GM21723 (cell line): ENCODE results near the gene FTO.

Experiments
- ATAC-seq: cut with Tn5 transposase; IDR thresholded peaks from one replicate; pipeline ENCODE4 v1.9.1; 2021; ENCODE audit warnings: mild to moderate bottlenecking, moderate library complexity; ENCODE audit not compliant: unreplicated experiment

Gene FTO

DNA sequence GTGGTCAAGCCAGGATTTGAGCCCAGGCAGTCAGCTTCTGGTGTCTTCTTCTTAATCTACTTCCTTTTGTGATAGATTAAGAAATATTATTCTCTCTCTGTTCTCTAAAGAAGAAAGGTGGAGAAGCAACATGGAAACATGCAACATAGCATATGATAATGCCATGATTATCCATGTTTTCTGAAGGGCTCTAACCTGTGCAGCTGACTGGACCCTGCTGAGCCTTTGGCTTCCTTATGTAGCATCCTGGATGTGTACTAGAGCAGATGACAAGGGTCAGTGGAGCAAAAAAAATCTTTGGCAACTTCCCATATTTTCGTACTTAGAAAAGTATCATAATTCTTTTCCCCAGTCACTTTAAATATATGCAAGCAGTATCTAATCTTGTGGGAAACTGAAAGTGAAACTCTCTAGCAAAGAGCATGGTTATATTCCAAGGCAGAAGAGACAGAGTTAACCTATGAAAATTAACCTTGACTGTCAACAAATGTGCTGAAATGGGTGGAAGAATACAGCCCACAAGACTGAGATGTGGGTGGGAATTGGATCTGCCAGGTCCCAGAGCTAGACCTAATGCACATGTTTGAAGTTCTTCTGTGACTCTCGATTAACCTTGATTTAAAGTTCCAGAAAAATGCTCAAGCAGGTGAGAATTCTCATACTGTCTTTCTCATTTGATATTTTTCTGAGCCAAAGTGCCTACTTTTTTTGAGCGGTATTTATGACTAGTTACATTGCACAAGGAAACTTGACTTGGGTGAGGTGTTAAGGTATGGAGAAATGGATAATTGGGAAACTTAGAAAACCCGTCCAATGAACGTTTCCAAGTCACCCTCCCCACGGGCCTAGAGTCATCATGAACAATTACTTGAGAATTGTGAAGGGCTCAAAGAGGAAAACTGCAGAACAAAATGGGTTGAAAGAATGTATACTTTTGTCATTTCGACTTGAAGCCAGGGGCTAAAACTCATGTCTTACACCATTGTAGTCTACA lies 248.6 kb downstream of the FTO start:
- ATAC-seq: peak; percentile 68

DNA sequence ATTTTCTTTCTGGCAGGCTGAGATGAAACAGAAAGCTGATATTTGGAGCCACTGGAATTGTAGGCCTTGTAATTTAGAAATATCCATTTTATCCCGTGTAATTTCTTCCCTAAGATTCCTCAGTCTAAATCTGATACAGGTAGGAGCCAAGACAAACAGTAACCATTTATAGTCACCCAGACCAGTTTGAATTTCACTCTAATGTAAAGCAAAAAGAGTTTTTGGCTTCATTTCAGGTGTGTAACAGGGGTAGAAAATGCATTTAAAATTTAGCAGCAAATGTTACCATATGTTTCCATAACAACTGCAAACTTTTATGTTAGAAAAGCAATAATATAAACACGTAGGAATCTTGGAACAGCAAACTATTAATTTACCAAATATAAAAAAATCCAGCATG lies 249.4 kb downstream of the FTO start:
- ATAC-seq: no peak

DNA sequence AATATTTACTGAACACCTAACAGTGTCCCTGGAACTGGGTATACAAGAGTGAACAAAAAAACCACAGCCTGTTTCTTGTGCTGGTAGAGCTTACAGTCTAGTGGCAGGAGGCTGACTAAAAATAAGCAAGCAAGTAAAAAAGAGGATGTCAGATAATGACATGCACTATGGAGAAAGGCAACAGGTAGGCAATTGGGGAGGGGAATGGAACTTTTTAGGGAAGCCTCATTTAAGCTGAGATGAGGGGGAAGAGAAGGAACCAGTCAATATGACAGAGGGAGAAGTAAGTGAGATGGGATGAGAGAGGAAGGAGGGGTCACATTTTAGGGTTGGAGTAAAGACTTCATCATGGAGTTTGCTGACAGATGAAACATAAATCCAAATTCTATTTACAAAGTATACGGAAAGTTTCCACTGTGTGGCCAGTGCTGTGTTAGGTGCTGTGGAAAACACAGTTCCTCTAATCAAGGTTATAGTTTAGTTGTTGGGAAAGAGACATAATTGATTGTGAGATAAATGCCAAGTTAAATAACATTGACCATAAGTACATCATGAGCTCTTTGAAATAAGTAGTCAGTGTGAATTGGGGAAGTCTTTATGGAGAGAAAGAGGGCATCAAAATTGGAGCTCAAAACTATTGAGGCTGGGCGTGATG lies 251.4 kb downstream of the FTO start:
- no peak for ATAC-seq

DNA sequence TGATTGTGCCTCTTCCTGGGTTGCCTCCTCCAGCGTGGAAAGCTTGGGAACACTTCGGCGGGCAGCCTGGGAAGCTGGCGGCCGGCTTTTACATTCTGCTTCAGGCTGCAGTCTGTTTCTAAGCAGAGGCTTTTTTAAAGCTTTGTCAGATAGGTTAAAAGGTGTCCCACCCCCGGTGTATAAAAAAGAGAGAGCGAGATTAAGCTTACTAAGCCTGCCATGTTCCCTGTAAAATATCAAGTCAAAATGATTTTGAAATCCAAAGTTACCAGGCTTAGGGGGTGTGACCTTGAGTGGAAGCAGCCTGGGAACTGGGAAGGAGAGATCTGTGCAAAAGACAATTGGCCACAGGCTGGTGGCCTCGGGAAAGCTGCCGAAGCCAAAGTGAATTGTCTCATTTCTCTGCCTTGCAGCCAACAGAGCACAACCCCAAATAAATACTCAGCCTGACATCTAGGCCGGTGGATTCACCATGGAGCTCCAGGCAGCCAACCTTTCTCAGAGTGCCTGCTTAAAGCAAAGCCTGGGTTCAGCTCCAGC lies 254.5 kb downstream of the FTO start:
- no peak for ATAC-seq

DNA sequence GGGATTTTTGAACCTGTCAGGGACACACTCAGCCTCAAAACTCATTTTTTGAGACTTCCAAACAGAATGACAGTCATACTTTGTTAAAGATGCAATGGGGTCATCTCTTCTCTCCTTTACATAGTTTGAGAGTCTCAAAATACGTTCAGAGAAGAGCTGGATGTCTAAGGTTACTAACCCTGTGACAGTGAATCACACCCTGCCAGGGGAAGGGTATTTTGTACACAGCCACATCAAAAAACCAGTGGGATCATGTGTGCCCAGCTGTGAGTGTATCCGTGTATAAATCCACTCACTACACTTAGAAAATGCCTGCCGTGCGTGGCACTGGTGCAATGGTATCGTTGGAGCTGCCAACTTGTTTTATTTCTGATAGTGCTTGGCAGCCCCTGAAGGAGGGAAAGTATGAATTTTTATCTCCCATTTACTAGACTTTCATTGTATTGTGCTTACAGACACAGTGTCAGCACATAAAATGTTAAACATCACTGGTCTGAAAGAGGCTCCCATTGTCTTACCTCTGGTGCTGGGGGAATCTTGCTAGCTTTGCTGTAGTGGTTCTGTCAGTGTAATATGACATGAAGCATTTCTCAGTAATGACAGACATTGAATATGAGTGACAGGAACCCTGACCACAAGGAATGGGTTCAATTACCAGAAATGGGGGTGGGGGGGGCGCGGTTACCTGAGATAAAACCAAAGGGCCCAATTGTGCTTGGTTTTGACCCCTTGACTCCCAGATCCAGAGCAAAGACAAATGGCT lies 256.3 kb downstream of the FTO start:
- ATAC-seq: no peak

DNA sequence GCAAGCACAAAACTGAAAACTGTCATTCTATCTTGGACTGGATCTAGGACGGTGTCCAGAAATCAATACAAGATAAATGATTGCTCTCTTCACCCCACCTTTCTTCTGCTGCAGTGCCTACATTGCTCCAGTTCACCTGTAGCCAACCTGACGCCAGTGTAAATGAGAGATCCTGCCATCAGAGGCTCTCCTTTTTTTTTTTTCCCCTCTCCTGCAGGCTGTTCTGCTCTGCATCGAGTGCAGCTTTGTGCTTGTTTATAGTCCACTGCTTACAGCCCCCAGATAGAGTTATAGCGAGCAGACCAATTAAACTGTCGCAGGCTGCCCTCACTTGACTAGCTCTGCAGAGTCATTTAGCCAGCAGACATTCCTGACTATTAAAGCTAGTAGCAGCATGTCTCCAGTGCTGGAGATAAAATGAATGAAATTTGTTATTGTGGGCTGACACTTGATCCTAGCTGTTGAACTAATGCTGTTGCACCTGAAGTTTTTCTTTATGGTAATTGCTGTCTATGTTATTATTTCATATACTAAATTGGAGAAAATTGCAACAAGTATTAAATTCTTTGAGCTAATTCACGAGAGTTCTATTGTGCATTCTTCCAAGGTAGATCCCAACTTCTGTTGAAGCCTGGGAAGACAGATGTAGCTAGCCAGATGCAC lies 257.1 kb downstream of the FTO start:
- ATAC-seq: no peak

DNA sequence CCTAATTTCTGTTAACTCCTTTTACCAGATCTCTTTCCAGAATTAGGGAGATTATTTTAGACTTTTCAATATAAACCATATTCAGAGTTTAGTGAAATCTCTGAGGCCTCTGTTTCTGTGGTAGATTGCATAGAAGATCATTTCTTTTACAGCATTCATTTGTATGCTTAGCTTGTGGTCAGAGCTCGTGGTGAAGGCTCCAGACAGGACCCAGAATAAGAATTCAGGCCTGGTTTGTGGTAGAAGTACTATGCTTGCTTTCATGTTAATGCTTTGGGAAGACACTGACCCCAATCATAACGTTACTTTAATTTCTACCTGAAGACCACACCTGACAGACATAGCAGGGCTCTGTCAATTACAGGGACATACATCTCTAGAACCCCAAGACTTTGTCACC lies 258.1 kb downstream of the FTO start:
- ATAC-seq: no peak

DNA sequence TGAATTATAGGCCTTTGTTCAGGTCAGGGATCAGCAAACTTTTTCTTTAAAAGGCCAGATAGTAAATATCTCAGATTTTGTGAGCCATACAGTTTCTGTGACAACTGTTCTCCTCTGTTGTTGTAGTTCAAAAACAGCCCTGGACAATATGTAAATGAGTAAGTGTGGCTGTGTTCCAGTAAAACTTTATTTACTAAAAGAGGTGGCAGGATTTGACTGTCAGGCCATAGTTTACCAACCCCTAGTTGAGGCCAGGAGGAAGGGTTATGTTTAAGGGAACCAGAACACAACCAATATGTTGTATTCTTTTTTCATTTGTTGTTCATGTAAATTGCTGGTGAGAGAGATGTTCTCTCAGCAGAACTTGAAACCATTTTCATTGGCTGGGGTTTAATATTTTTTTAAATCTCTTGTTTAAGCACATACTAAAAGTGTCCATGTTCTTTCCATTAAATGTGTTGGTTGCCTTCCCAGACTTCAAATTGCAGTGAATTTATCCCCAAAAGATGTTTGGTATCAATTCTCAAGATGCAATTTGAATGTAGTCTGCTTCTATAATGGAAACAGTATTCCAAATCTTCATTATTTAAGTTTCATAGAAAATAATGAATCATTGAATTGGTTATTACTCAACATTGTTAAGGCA lies 260.3 kb downstream of the FTO start:
- ATAC-seq: no peak

DNA sequence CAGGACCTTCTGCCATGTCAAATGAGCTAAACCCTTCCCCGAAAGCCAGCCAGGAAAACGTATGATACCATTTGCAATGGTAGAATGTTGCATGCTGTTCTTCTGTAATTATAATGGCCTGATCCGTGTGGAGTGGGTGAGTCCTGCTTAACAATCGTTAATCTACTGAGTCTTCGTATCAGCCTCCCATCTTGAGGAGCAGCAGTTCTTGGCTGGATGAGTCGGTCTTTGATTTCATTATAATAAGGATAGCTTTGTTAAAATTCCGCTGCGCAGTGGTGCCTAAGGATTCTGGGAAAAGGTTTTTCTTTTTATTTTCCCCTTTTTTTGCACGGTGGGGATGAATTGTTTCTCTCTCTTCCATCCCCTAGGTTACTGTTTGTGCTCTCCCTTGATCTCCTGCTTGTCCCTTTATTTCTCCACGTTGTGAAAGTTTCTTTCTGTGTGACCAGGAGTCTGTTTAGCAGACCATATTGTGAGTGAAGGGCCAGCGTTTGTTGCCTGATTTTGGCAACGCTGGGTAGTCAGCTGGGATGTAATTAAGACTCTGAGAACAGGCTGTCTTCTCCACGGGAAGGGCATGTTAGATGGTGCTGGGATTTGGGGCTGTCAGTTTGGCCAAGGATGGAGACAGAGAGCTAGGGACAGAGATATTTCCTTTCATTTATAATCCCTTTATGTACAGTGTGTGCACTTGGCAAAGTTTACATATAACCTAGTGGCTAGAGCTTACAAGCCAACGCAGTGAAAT lies 263.0 kb downstream of the FTO start:
- ATAC-seq: no peak

DNA sequence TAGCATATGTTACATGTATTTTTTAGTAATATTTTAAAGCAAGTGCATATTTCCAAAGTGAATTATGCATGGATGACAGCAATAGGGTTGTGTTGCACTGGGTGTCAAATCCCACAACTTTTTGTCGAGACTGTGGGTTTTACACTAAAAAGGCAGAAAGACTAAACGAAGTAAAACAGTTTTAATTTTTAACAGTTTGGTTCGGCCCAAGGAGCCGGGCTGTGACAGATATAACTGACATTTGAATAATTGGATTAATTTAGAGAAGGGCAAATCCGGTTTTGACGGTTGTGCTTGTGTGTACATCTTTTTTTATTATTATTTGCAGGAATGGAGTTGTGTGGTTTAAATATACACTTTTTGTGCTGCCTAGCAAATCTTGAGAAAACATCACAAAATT lies 263.6 kb downstream of the FTO start:
- no peak for ATAC-seq

DNA sequence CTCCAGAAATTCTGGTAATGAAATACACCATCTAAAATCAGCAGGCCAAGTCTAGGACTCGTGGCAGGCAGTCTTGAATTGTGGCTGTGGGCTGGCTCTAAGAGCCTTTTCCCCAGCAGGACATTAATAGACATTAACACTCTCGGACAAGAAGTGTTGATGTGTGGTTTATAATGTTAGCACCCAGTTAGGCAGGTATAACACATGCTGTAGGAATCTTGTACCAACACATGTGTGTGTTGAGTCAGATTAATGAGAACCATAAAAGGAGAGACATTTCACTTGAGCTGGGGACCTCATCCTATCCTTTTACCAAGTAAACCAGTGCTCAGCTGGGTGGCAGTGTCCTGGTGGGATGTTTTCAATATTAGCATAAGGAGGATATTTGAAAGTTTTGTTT lies 264.5 kb downstream of the FTO start:
- ATAC-seq: no peak

DNA sequence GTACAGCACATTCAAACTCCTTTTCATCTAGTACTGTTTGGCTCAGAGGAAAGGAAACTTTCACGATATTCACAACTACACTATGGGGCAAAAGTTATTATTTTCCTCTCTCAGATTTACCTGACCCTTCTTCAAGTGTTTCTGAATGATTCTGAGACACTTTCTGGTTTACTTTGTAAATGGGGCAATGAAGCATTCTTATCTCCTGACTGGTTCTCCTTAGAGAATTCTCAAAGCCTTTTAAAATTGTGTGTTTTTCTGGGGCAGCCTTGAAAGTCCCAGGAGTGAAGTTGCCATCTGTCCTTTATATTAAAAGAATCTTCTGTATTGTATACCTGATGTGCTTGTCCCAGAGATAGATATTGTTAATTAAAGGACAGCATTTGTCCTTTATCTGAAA lies 264.9 kb downstream of the FTO start:
- no peak for ATAC-seq

DNA sequence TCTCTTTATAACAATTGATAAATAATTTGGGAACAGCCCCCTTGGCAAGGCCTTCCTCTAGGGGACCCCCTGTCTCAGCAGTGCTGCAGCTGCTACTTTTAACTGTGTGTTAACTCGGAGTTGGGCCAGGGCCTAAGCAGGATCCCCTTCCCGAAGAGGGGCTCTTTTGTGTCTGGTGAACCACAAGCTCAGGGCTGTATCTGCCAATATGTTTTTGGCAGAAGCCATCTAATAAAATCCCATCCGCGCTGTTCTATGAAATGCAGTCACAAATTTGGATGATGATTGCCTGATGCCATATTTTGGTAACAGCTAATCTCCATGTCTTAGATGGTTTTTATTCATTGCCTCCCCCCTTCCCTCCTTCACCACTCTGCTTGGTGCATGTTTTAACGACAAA lies 267.7 kb downstream of the FTO start:
- no peak for ATAC-seq

DNA sequence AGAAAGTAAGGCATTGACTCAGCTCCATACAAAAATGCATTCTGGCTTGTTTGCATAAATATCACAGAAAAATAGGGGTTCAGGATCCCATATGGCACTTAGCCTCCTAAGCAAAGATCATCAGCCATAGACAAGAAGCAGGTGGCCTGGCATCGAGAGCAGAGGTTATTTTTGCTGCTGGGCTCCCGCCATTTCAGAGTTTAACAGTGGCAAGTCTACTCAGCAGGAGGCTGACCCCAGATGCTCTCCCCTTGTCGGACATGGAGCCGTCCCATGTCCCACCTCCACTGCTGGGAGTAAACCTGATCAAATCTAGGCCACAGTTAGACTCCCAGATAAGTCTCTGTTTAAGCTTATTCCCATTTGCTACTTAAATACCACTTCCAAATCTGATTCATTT lies 269.1 kb downstream of the FTO start:
- ATAC-seq: no peak

DNA sequence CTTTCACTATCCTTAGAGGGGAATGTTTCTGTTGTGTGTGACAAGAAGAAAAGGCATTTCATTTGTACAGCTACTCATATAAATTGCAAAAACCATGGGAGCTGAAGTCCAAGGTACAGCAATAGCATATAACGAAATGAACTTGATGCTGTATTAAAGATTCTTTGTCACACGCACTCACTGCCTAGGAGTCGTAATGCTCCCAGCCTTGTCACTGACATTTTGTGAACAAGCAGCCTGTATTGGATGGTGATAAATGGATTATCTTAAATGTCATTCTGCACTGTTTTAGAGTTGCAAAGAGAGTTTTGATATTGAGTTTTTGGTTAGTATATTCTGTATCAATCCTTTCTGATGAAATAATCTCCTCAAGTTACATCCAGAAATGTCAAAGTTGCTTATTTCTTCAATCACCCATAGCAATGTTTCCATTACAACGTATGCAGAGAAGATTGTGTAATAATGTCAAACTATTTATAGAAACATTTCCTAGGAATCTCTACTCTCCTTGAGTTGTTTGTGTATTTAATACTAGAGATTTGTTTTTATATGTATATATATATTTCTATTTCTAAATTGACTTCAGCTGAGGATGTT lies 270.6 kb downstream of the FTO start:
- ATAC-seq: no peak

DNA sequence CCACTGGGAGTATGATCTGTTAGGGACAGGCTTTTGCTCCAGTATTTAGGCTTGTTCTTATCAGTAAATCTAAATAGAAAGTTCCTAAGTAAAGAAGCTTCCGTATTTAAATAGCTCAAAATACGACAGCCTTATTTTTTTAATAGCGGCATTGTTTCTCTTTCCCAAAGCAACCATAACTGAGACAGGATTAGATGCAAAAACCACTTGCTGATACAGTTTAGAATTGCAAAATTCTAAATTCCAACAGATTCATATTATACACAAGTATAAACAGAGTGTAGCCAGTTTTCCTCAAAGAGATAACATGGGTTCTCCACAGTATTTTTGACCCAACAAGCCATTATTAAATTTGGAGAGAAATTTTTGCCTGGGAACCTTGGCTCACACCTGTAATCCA lies 276.7 kb downstream of the FTO start:
- ATAC-seq: no peak

DNA sequence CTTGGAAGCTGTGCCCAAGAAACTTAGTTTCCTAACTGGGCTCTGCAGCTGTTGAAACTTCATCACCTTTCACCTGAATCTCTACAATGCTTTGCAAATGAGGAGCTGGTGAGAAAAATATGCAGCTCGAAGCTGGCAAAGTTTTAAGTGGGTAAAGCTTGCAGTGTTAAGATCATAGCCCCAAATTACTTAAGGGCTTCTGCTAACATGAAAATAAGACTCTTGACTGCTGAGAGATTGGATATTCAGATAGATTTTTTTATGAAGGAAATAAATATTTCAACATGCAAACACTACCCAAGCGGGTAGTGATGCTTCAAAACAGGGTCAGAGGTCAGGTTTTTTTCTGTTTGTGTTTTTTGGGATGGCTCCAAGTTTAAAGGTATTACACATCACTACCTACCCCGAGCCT lies 278.7 kb downstream of the FTO start:
- ATAC-seq: no peak

DNA sequence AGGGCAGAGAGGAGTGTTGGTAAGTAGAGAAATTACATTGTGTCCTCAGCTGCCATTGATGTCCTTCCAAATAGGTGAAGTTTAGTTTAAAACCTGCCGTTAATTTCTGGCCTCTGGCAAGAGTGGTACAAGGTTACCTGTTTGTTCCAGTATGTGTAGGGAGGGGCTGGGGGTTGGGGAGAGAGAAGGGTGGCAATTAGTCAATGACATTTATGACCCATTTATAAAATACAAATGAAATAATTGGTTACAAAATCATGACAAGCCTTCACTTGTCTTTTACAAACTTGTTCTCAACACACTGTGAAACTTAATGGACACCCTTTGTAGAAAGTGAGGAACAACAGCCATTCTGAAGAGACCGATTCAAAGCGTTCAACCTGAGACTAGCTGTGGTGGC lies 281.0 kb downstream of the FTO start:
- no peak for ATAC-seq

DNA sequence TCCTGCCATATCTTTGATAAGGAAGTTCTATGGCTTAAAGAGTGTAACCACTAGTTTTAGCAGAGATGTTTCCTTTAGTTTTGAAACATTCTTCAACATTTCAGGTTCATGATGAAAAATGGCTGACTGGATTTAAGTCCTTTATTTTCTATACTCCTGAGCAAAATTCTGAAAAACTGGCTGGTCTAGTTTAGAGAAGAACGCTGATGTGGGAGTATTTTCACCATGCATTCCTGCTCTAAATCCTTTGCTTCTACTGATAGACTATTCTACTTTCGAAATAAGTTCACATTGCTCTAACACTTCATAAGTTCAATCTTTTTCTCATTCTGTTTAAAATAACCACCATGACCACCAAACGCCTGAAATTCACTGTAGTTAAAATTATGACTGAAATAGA lies 281.9 kb downstream of the FTO start:
- ATAC-seq: no peak
